NCI-H2227 (cell line): ENCODE data around the gene HOXA9.

Experiments
- DNase-seq: peaks from one replicate; lab custom pipeline; 2025; ENCODE audit not compliant: unreplicated experiment; lab: John Stamatoyannopoulos, UW

The HOXA9 gene

GRCh38 chr7:27129729-27130539, 35.4 kb downstream of the HOXA9 start:
- no peak for DNase-seq

GRCh38 chr7:27128776-27129728, 36.3 kb downstream of the HOXA9 start:
- no peak for DNase-seq

GRCh38 chr7:27128034-27128433, 37.3 kb downstream of the HOXA9 start:
- DNase-seq, result no peak

- DNase-seq, result no peak
Observed at GRCh38 chr7:27126596-27127327, 38.6 kb downstream of the HOXA9 start.

- no peak for DNase-seq
Observed at GRCh38 chr7:27125986-27126394, 39.3 kb downstream of the HOXA9 start.

GRCh38 chr7:27124902-27125689, 40.2 kb downstream of the HOXA9 start:
- no peak for DNase-seq

GRCh38 chr7:27124096-27124901, 41.0 kb downstream of the HOXA9 start:
- DNase-seq, result peak; percentile 16

GRCh38 chr7:27123477-27124053, 41.8 kb downstream of the HOXA9 start:
- no peak for DNase-seq

GRCh38 chr7:27123007-27123476, 42.3 kb downstream of the HOXA9 start:
- no peak for DNase-seq

- DNase-seq, result no peak
Observed at GRCh38 chr7:27122077-27122910, 43.0 kb downstream of the HOXA9 start.

GRCh38 chr7:27121684-27122076, 43.7 kb downstream of the HOXA9 start:
- no peak for DNase-seq

GRCh38 chr7:27119412-27119911, 45.9 kb downstream of the HOXA9 start:
- DNase-seq, result no peak

- no peak for DNase-seq
Observed at GRCh38 chr7:27118580-27118979, 46.8 kb downstream of the HOXA9 start.

- no peak for DNase-seq
Observed at GRCh38 chr7:27117887-27118491, 47.3 kb downstream of the HOXA9 start.

GRCh38 chr7:27116962-27117886, 48.1 kb downstream of the HOXA9 start:
- no peak for DNase-seq
